WERI-Rb-1 (cell line): ENCODE measurements around the gene TSPAN5.

Experiments used
- DNase-seq: peaks from one replicate; pipeline ENCODE4 v3.0.0-alpha.2; 2020
- H3K27ac ChIP-seq: fragments of 250-450 bp; sonication (Bioruptor Pico); 2 replicates; pipeline ENCODE4 v1.5.1; 2020; ENCODE audit warnings: mild to moderate bottlenecking, moderate library complexity
- H3K27me3 ChIP-seq: fragments of 250-450 bp; sonication (Bioruptor Pico); 2 replicates; pipeline ENCODE4 v1.5.1; 2021; ENCODE audit warnings: mild to moderate bottlenecking, low read depth, moderate library complexity; ENCODE audit not compliant: insufficient read depth, severe bottlenecking
- H3K36me3 ChIP-seq: fragments of 250-450 bp; sonication (Bioruptor Pico); 2 replicates; pipeline ENCODE4 v1.5.1; 2020; ENCODE audit warnings: mild to moderate bottlenecking, moderate library complexity
- H3K4me3 ChIP-seq: 2 replicates; pipeline ENCODE4 v1.5.1; 2011; ENCODE audit warnings: low read depth, mild to moderate bottlenecking, control low read depth, low read length
- H3K9me3 ChIP-seq: fragments of 250-450 bp; sonication (Bioruptor Pico); 2 replicates; pipeline ENCODE4 v1.5.1; 2021; ENCODE audit warnings: mild to moderate bottlenecking, moderate library complexity; ENCODE audit not compliant: severe bottlenecking
- CTCF ChIP-seq: IDR thresholded peaks from 2 replicates; pipeline ENCODE4 v1.5.1; 2011; ENCODE audit warnings: low read depth, mild to moderate bottlenecking, control low read depth, inconsistent platforms, low read length

Gene TSPAN5

GRCh38 chr4:98521486-98521885, 136.9 kb downstream of the TSPAN5 start:
- TF ChIP-seq CTCF, result no peak
- H3K9me3 ChIP-seq, result no peaks in the 10 kb centered on the region
- H3K4me3 ChIP-seq, result no peak overlapping the region
- H3K36me3 ChIP-seq, result no peaks in the 10 kb centered on the region
- H3K27ac ChIP-seq, result no peak overlapping the region
- no peak for DNase-seq
- no peaks in the 10 kb centered on the region for H3K27me3 ChIP-seq

- no peak for DNase-seq
- Histone ChIP-seq H3K9me3 (no peaks in the 10 kb centered on the region), H3K36me3 (no peaks in the 10 kb centered on the region), H3K4me3 (no peak overlapping the region), H3K27ac (no peak overlapping the region), H3K27me3 (no peaks in the 10 kb centered on the region)
- TF ChIP-seq CTCF, result no peak
Observed at GRCh38 chr4:98519268-98519977, 139.0 kb downstream of the TSPAN5 start.

- Histone ChIP-seq H3K27ac (no peak overlapping the region), H3K27me3 (no peaks in the 10 kb centered on the region), H3K36me3 (no peaks in the 10 kb centered on the region), H3K9me3 (no peaks in the 10 kb centered on the region), H3K4me3 (no peak overlapping the region)
- no peak for TF ChIP-seq CTCF
- DNase-seq, result no peak
Observed at GRCh38 chr4:98518559-98519267, 139.7 kb downstream of the TSPAN5 start.

- no peak for DNase-seq
- Histone ChIP-seq H3K27me3 (no peaks in the 10 kb centered on the region), H3K36me3 (no peaks in the 10 kb centered on the region), H3K4me3 (no peak overlapping the region), H3K27ac (no peak overlapping the region), H3K9me3 (no peaks in the 10 kb centered on the region)
- no peak for TF ChIP-seq CTCF
Observed at GRCh38 chr4:98517218-98518021, 141.0 kb downstream of the TSPAN5 start.

GRCh38 chr4:98516441-98517217, 141.8 kb downstream of the TSPAN5 start:
- TF ChIP-seq CTCF, result no peak
- no peaks in the 10 kb centered on the region for H3K27me3 ChIP-seq
- no peak overlapping the region for H3K27ac ChIP-seq
- no peak for DNase-seq
- H3K9me3 ChIP-seq, result no peaks in the 10 kb centered on the region
- no peaks in the 10 kb centered on the region for H3K36me3 ChIP-seq
- H3K4me3 ChIP-seq, result no peak overlapping the region
